IPS-18c (cell line): ENCODE measurements around the gene GSS.
"Not testable (repeated sequence)": the region's sequence is repeated elsewhere in the genome, so short reads cannot be mapped to it uniquely, and the experiment has no call there.

Experiments used
- H3K4me3 ChIP-seq: 2 replicates; pipeline ENCODE4 v1.7.0; 2013; ENCODE audit warnings: low read depth, mild to moderate bottlenecking, low read length, moderate library complexity; ENCODE audit not compliant: insufficient read depth
- H3K9me3 ChIP-seq: one replicate; pipeline ENCODE4 v1.6.1; 2013; ENCODE audit warnings: mild to moderate bottlenecking, low read length, moderate library complexity; ENCODE audit not compliant: control insufficient read depth, insufficient read depth

GSS gene

GRCh38 chr20:34896086-34896621 lies 59.5 kb downstream of the GSS start:
- Histone ChIP-seq H3K9me3 (no peaks in the 10 kb centered on the region), H3K4me3 (no peak overlapping the region)

DNA sequence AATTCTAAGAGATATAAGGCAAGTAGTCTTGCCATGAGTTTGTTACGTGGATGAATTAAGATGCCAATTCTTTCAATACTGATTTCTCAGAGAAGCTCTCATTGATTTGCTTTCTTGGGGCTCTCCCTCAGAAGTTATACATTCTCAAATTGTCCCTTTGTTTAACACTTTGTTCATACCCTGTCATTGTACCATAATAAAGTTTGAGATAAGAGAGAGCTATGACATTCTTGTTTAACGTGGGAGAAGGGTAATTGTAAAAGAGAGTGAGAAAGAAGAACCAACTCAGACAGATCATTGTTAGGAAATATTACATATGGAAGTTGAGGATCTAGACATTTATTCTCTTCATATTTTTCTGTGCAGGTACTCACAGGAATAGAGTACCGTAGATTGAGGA lies 60.1 kb downstream of the GSS start:
- no peaks in the 10 kb centered on the region for H3K9me3 ChIP-seq

DNA sequence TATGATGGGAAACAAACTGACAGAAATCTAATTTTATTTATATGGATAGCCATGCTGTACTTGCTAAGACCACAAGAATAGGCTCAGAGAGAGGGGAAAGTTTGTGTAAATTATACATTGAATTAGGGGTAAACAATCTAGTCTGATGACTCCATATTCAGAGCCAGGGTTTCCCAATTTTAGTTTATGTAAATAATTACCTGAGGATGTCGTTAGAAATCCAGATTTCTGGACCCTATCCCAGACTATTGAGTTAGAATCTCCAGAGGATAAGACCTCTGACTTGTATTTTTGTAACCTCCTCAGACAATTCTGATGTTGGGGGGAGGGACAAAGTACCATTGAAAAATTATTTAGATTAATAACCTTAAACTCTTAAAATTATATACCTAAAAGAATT lies 60.9 kb downstream of the GSS start:
- Histone ChIP-seq H3K9me3 (no peaks in the 10 kb centered on the region), H3K4me3 (no peak overlapping the region)

More for the DNA sequence above, 60.1 kb downstream of the GSS start:
- H3K4me3 ChIP-seq, result no peak overlapping the region

- Histone ChIP-seq H3K9me3 (no peaks in the 10 kb centered on the region), H3K4me3 (no peak overlapping the region)
Observed at GRCh38 chr20:34892671-34893070, 62.9 kb downstream of the GSS start.

- Histone ChIP-seq H3K9me3 (no peaks in the 10 kb centered on the region), H3K4me3 (no peak overlapping the region)
Observed at GRCh38 chr20:34891166-34892062, 64.2 kb downstream of the GSS start.

DNA sequence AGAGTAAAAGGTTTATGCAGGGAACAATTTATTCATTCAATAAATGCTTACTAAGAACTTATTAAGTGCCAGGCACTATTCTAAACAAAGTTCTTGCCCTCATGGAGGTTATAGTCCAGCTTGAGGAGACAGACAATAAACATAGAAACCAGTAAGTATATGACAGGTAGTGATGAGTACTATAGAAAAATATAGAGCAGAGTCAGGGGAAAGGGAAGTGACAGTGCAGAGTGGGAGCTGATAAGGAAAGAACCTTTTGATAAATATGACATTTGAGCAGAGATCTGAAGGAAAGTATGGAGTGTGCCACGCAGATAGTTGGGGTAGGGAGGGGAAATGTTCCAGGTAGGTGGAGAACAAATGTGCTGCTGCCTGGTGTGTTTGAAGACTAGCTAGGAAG lies 67.1 kb downstream of the GSS start:
- Histone ChIP-seq H3K9me3 (no peaks in the 10 kb centered on the region), H3K4me3 (no peak overlapping the region)

DNA sequence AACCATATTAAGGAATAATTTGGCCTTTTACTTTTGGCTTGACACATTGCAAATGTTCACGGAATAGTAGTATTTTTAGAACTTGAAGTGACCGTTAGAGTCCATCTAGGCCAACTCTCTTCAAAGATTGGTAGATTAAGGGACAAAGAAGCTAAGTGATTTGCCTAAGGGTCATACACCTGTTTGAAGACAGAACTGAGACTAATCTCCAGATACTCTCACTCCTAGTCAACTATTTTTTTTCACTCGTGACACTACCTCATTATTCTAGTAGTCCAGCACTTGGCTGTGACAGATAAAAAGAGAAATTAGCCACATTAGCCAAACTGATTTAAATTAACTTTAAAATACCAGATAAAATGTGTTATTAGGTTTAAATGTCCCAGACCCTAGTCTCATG lies 68.6 kb downstream of the GSS start:
- no peak overlapping the region for H3K4me3 ChIP-seq
- no peaks in the 10 kb centered on the region for H3K9me3 ChIP-seq

GRCh38 chr20:34886122-34886521 lies 69.5 kb downstream of the GSS start:
- Histone ChIP-seq H3K9me3 (no peaks in the 10 kb centered on the region), H3K4me3 (no peak overlapping the region)

- no peak overlapping the region for H3K4me3 ChIP-seq
Observed at GRCh38 chr20:34884260-34884659, 71.3 kb downstream of the GSS start.

DNA sequence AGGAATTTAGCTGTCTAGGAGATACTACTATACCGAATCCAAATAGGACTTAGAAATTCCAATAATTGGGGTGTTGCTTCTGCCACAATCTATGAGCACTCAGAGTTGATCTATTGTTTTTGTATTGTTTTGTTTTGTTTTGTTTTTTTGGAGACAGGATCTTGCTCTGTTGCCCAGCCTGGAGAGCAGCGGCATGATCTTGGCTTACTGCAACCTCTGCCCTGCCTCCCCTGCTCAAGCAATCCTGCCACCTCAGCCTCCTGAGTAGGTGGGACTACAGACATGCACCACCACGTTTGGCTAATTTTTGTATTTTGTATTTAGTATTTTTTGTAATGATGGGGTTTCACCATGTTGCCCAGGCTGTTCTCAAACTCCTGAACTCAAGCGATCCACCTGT lies 71.8 kb downstream of the GSS start:
- Histone ChIP-seq H3K4me3 (no peak overlapping the region), H3K9me3 (no peaks in the 10 kb centered on the region)

More at GRCh38 chr20:34884260-34884659, 71.3 kb downstream of the GSS start:
- no peaks in the 10 kb centered on the region for H3K9me3 ChIP-seq

- Histone ChIP-seq H3K9me3 (no peaks in the 10 kb centered on the region), H3K4me3 (no peak overlapping the region)
Observed at GRCh38 chr20:34883087-34883688, 72.4 kb downstream of the GSS start.

DNA sequence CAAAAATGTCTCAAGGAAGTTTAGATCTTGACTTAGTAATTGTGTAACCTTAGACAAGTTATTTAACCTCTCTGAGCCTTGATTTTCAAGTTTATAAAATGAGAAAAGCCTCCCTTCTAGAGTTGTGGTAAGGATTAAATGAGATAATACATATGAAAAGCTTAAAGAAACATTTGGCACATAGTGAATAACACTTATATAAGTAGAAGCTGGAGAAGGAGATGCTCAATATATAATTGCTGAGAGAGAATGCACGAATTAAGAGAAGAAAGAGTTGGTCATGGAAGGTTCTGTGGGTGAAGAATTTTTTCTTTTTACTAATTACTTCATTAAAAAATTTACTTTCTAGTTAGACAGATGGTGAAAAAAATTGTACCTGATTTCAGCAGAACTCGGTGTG lies 73.9 kb downstream of the GSS start:
- Histone ChIP-seq H3K4me3 (no peak overlapping the region), H3K9me3 (no peaks in the 10 kb centered on the region)

DNA sequence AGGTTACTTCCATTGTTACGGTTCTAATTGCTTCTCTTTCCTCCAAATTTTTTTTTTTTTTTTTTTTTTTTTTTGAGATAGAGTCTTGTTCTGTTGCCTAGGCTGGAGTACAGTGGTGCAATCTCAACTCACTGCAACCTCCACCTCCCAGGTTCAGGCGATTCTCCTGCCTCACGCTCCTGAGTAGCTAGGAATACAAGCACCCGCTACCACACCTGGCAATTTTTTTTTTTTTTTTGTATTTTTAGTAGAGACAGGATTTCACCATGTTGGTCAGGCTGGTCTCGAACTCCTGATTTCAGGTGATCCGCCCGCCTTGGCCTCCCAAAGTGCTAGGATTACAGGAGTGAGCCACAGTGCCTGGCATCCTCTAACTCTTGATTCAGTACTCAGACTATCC lies 74.6 kb downstream of the GSS start:
- not testable (repeated sequence) for H3K4me3 ChIP-seq, H3K9me3 ChIP-seq

- Histone ChIP-seq H3K4me3 (no peak overlapping the region), H3K9me3 (no peaks in the 10 kb centered on the region)
Observed at GRCh38 chr20:34880215-34880850, 75.3 kb downstream of the GSS start.
